GM23338 (cell line): Measurements from ENCODE around the gene SRCIN1. TPM values are rescaled to one million over a fixed set of nuclear protein-coding genes. Genes with fewer than 3 reads are reported as not detected.

Experiments
- ATAC-seq: fragments of 200-7000 bp; cut with Tn5 transposase; 3 replicates; pipeline ENCODE4 v1.9.1; 2020
- DNase-seq: peaks from one replicate; pipeline ENCODE4 v3.0.0-alpha.2; 2015; ENCODE audit warnings: low spot score
- H2AFZ ChIP-seq: fragments of 200-600 bp; sonication (generic); 2 replicates; pipeline ENCODE4 v1.8.0; 2016; ENCODE audit warnings: antibody characterized with exemption, mild to moderate bottlenecking, moderate library complexity
- H3F3A ChIP-seq: fragments of 200-600 bp; sonication (generic); replicated peaks from 2 replicates; pipeline ENCODE4 v1.8.0; 2017; ENCODE audit warnings: antibody characterized with exemption, mixed run types, low read depth
- H3K27ac ChIP-seq: fragments of 200-600 bp; sonication (generic); 2 replicates; pipeline ENCODE4 v1.6.1; 2016; ENCODE audit warnings: low read depth
- H3K27me3 ChIP-seq: fragments of 200-600 bp; sonication (generic); 2 replicates; pipeline ENCODE4 v1.8.0; 2016; ENCODE audit warnings: mild to moderate bottlenecking, mixed run types, moderate library complexity; ENCODE audit not compliant: insufficient read depth
- H3K36me3 ChIP-seq: fragments of 200-600 bp; sonication (generic); 2 replicates; pipeline ENCODE4 v1.8.0; 2016; ENCODE audit warnings: mild to moderate bottlenecking; ENCODE audit not compliant: insufficient read depth
- H3K4me1 ChIP-seq: fragments of 200-600 bp; sonication (generic); 2 replicates; pipeline ENCODE4 v1.8.0; 2016; ENCODE audit warnings: mild to moderate bottlenecking, moderate library complexity; ENCODE audit not compliant: insufficient read depth
- H3K4me2 ChIP-seq: fragments of 200-600 bp; sonication (generic); 2 replicates; pipeline ENCODE4 v1.7.1; 2017; ENCODE audit warnings: mixed run types
- H3K4me3 ChIP-seq: fragments of 200-600 bp; sonication (generic); 2 replicates; pipeline ENCODE4 v1.6.1; 2016; ENCODE audit warnings: mixed run types
- H3K79me2 ChIP-seq: fragments of 200-600 bp; sonication (generic); replicated peaks from 2 replicates; pipeline ENCODE4 v1.8.0; 2017; ENCODE audit warnings: mild to moderate bottlenecking; ENCODE audit not compliant: insufficient read depth
- H3K9me2 ChIP-seq: fragments of 200-600 bp; sonication (generic); 2 replicates; pipeline ENCODE4 v1.8.0; 2017; ENCODE audit not compliant: insufficient read depth
- H4K20me1 ChIP-seq: fragments of 200-600 bp; sonication (generic); replicated peaks from 2 replicates; pipeline ENCODE4 v1.8.0; 2017; ENCODE audit warnings: mild to moderate bottlenecking; ENCODE audit not compliant: insufficient read depth
- H3K27ac Mint-ChIP-seq: 2 replicates; pipeline ENCODE4 v1.8.0; 2020; ENCODE audit warnings: inconsistent platforms, mild to moderate bottlenecking, moderate library complexity, mixed read lengths
- H3K27me3 Mint-ChIP-seq: 3 replicates; pipeline ENCODE4 v1.8.0; 2022; ENCODE audit warnings: low read depth, mild to moderate bottlenecking, moderate library complexity, mixed read lengths, inconsistent platforms; ENCODE audit not compliant: insufficient read depth, poor library complexity
- H3K36me3 Mint-ChIP-seq: 3 replicates; pipeline ENCODE4 v1.8.0; 2021; ENCODE audit warnings: low read depth, mild to moderate bottlenecking, inconsistent platforms, moderate library complexity, mixed read lengths
- H3K4me1 Mint-ChIP-seq: 3 replicates; pipeline ENCODE4 v1.8.0; 2020; ENCODE audit warnings: mild to moderate bottlenecking, inconsistent platforms, mixed read lengths
- H3K4me3 Mint-ChIP-seq: 3 replicates; pipeline ENCODE4 v1.8.0; 2021; ENCODE audit warnings: moderate library complexity, mild to moderate bottlenecking, inconsistent platforms, mixed read lengths
- H3K9me3 Mint-ChIP-seq: 3 replicates; pipeline ENCODE4 v1.8.0; 2020; ENCODE audit warnings: moderate library complexity, mild to moderate bottlenecking, inconsistent platforms, mixed read lengths
- CREB1 ChIP-seq: fragments of 250-450 bp; sonication (Bioruptor Pico); IDR thresholded peaks from 2 replicates; pipeline ENCODE4 v1.5.0; 2020; ENCODE audit warnings: low read depth, mild to moderate bottlenecking, moderate library complexity
- EZH2 ChIP-seq: fragments of 200-600 bp; sonication (generic); IDR thresholded peaks from one replicate; pipeline ENCODE4 v1.8.0; 2017; ENCODE audit warnings: antibody characterized with exemption, mild to moderate bottlenecking, low read depth; ENCODE audit not compliant: unreplicated experiment
- EZH2phosphoT487 ChIP-seq: fragments of 200-600 bp; sonication (generic); IDR thresholded peaks from one replicate; pipeline ENCODE4 v1.8.1; 2018; ENCODE audit warnings: antibody characterized with exemption; ENCODE audit not compliant: unreplicated experiment
- NANOG ChIP-seq: IDR thresholded peaks from 2 replicates; pipeline ENCODE4 v1.6.1; 2016; ENCODE audit warnings: antibody characterized with exemption, borderline replicate concordance
- POLR2AphosphoS5 ChIP-seq: IDR thresholded peaks from 2 replicates; pipeline ENCODE4 v1.6.1; 2016; ENCODE audit warnings: antibody characterized with exemption, low read depth
- STAT1 ChIP-seq: IDR thresholded peaks from one replicate; pipeline ENCODE4 v1.6.1; 2016; ENCODE audit warnings: antibody characterized with exemption; ENCODE audit not compliant: unreplicated experiment
- ZNF114 ChIP-seq: fragments of 250-450 bp; sonication (Bioruptor Pico); IDR thresholded peaks from 2 replicates; pipeline ENCODE4 v1.5.0; 2020; ENCODE audit warnings: mild to moderate bottlenecking, moderate library complexity
- ZNF462 ChIP-seq: fragments of 250-450 bp; sonication (Bioruptor Pico); IDR thresholded peaks from 2 replicates; pipeline ENCODE4 v1.5.0; 2020; ENCODE audit warnings: mild to moderate bottlenecking, moderate library complexity
- polyA plus RNA-seq: library from polyadenylated mRNA; unstranded; fragments of >200 nt; fragmentation: Nextera tagmentation; extraction: Ambion mirVana; gene quantifications from 2 replicates; pipeline ENCODE4 v1.2.1, GENCODE V29; 2016
- total RNA-seq: library from RNA; depleted of rRNA; stranded (reverse); fragments of >200 nt; shearing (Covaris generic); gene quantifications from 2 replicates; pipeline ENCODE4 v1.2.3, GENCODE V29; 2014

Gene SRCIN1
- total and polyA plus RNA-seq, 2 experiments from 2014 or later, result 0.87 to 2.2 TPM

DNA sequence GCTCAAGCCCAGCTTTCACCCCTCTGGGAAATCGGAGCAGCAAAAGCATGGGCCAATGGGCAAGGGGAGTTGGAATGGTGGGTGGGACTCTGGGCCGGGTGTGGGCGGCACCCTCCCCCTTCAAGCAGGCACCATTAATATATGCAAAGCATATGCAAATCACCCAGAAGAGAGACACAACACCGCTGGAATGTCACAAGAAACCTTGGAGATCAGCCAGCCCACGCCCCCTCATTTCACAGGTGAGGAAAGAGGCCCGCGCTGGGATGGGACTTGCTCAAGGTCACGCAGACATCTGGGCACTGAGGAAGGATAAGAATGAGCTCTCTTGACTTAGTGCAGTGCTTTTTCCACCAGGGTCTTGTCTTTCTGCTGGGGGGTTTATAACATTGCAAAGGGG lies 4.8 kb downstream of the SRCIN1 start:
- Mint-ChIP-seq H3K36me3 (no peaks in the 10 kb centered on the region), H3K4me1 (peaks cover 80% of the 10 kb centered on the region), H3K27me3 (peaks cover 51% of the 10 kb centered on the region), H3K27ac (0 out of 2 replicates have a peak overlapping the region, but pooled peaks have one; percentile 30), H3K9me3 (no peaks in the 10 kb centered on the region; the same call in 2 of the 3 replicates), H3K4me3 (peak overlapping the region; percentile 68)
- H3K36me3 ChIP-seq, result no peaks in the 10 kb centered on the region
- peaks cover 16% of the 10 kb centered on the region for H3F3A ChIP-seq
- H3K4me3 ChIP-seq, result peak overlapping the region; percentile 67
- ATAC-seq, result peak; percentile 3
- no peaks in the 10 kb centered on the region for H4K20me1 ChIP-seq
- H3K4me2 ChIP-seq, result peak overlapping the region; percentile 90
- peaks cover 70% of the 10 kb centered on the region for H3K4me1 ChIP-seq
- H3K27me3 ChIP-seq, result peaks cover 76% of the 10 kb centered on the region
- no peak overlapping the region for H2AFZ ChIP-seq
- TF ChIP-seq ZNF114 (CRISPR knock-in tag), result no peak
- no peak for TF ChIP-seq POLR2AphosphoS5
- TF ChIP-seq CREB1 (CRISPR knock-in tag), result no peak
- H3K27ac ChIP-seq, result no peak overlapping the region
- H3K9me2 ChIP-seq, result no peaks in the 10 kb centered on the region
- H3K79me2 ChIP-seq, result no peaks in the 10 kb centered on the region
- peak; percentile 82 for DNase-seq

- Histone ChIP-seq H3F3A (peaks cover 16% of the 10 kb centered on the region), H3K4me3 (no peak overlapping the region), H3K36me3 (no peaks in the 10 kb centered on the region), H3K4me1 (peaks cover 75% of the 10 kb centered on the region), H3K4me2 (peak overlapping the region; percentile 90; the same call in 1 of the 2 replicates), H3K9me2 (no peaks in the 10 kb centered on the region), H2AFZ (no peak overlapping the region), H4K20me1 (no peaks in the 10 kb centered on the region), H3K79me2 (no peaks in the 10 kb centered on the region), H3K27me3 (peaks cover 76% of the 10 kb centered on the region), H3K27ac (no peak overlapping the region)
- TF ChIP-seq POLR2AphosphoS5 (no peak), EZH2 (no peak), EZH2phosphoT487 (no peak)
- no peaks in the 10 kb centered on the region for H3K36me3 Mint-ChIP-seq
- H3K27ac Mint-ChIP-seq, result no peak overlapping the region
- no peak overlapping the region; the same call in 2 of the 3 replicates for H3K4me3 Mint-ChIP-seq
- no peaks in the 10 kb centered on the region; the same call in 2 of the 3 replicates for H3K9me3 Mint-ChIP-seq
- peaks cover 56% of the 10 kb centered on the region for H3K27me3 Mint-ChIP-seq
- DNase-seq, result no peak
- peaks cover 85% of the 10 kb centered on the region for H3K4me1 Mint-ChIP-seq
- ATAC-seq, result no peak
These were observed 5.3 kb downstream of the SRCIN1 start for GRCh38 chr17:38600416-38600815.

GRCh38 chr17:38599398-38599856 lies 6.3 kb downstream of the SRCIN1 start:
- Histone ChIP-seq H3K79me2 (no peaks in the 10 kb centered on the region), H3K4me2 (peak overlapping the region; percentile 3), H3F3A (peaks cover 16% of the 10 kb centered on the region), H3K36me3 (no peaks in the 10 kb centered on the region), H2AFZ (no peak overlapping the region), H3K4me3 (no peak overlapping the region), H3K27me3 (peaks cover 71% of the 10 kb centered on the region), H3K27ac (no peak overlapping the region), H3K9me2 (no peaks in the 10 kb centered on the region), H3K4me1 (peaks cover 75% of the 10 kb centered on the region), H4K20me1 (no peaks in the 10 kb centered on the region)
- Mint-ChIP-seq H3K27me3 (peaks cover 53% of the 10 kb centered on the region), H3K36me3 (no peaks in the 10 kb centered on the region), H3K9me3 (no peaks in the 10 kb centered on the region; the same call in 2 of the 3 replicates), H3K4me3 (peak overlapping the region; percentile 8; the same call in 1 of the 3 replicates), H3K27ac (no peak overlapping the region), H3K4me1 (peaks cover 87% of the 10 kb centered on the region)
- no peak for DNase-seq
- ATAC-seq, result no peak
- TF ChIP-seq ZNF114 (CRISPR knock-in tag) (no peak), ZNF462 (CRISPR knock-in tag) (no peak), POLR2AphosphoS5 (no peak), STAT1 (no peak), NANOG (no peak)
